ENCODE measurements around the gene SLC29A4.
"Not testable (repeated sequence)": the region's sequence is repeated elsewhere in the genome, so short reads cannot be mapped to it uniquely, and the experiment has no call there.

Gene SLC29A4

GRCh38 chr7:5276611-5277010, 6.1 kb upstream of the SLC29A4 start:
- DNase-seq (ENCODE audit: low read depth) = no peak
- TF ChIP-seq, protein P1, sequence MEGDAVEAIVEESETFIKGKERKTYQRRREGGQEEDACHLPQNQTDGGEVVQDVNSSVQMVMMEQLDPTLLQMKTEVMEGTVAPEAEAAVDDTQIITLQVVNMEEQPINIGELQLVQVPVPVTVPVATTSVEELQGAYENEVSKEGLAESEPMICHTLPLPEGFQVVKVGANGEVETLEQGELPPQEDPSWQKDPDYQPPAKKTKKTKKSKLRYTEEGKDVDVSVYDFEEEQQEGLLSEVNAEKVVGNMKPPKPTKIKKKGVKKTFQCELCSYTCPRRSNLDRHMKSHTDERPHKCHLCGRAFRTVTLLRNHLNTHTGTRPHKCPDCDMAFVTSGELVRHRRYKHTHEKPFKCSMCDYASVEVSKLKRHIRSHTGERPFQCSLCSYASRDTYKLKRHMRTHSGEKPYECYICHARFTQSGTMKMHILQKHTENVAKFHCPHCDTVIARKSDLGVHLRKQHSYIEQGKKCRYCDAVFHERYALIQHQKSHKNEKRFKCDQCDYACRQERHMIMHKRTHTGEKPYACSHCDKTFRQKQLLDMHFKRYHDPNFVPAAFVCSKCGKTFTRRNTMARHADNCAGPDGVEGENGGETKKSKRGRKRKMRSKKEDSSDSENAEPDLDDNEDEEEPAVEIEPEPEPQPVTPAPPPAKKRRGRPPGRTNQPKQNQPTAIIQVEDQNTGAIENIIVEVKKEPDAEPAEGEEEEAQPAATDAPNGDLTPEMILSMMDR (IDR thresholded peaks at IDR 0.05; ENCODE audit: low read depth, low read length, missing control alignments) = no peak
- no peak overlapping the region for H3K4me3 ChIP-seq (ENCODE audit: low read depth, low read length)
- in situ Hi-C loops (cut with HindIII; ENCODE audit: low sequenced_read_pairs) = no loop called here

GRCh38 chr7:5278766-5279165, 4.0 kb upstream of the SLC29A4 start:
- peak; percentile 37 for DNase-seq (ENCODE audit: low read depth)
- in situ Hi-C loops (cut with HindIII; ENCODE audit: low sequenced_read_pairs) = no loop called here

DNA sequence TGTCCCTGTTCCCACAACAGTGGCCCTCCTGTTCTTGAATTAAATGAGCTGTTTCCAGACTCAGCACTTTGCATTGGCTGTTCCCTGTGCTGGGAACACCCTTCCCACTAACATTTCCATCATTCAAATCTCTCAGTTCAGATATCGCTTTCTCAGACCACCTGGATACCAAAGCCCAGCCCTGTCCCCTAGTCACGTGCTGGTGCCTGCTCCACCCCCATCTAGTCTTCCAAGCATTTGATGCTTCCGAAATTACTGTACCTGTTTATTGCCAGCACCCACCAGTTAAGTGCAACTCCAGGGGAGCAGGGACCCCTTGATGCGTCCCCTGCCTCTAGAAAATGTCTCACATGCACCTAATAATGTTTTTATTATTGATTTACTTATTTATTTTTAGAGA, 3.0 kb upstream of the SLC29A4 start:
- DNase-seq (ENCODE audit: low read depth) = no peak
- in situ Hi-C loops (cut with HindIII; ENCODE audit: low sequenced_read_pairs) = no loop called here
- H3K4me3 ChIP-seq (ENCODE audit: low read depth, low read length) = no peak overlapping the region
- TF ChIP-seq, protein P1 (IDR thresholded peaks at IDR 0.05; ENCODE audit: low read depth, low read length, missing control alignments) = no peak

More at GRCh38 chr7:5278766-5279165, 4.0 kb upstream of the SLC29A4 start:
- H3K4me3 ChIP-seq (ENCODE audit: low read depth, low read length) = no peak overlapping the region
- TF ChIP-seq, protein P1 (IDR thresholded peaks at IDR 0.05; ENCODE audit: low read depth, low read length, missing control alignments) = no peak

- H3K4me3 ChIP-seq (ENCODE audit: low read depth, low read length); DNase-seq (ENCODE audit: low read depth); in situ Hi-C loops (cut with HindIII; ENCODE audit: low sequenced_read_pairs): not testable (repeated sequence)
Observed at GRCh38 chr7:5281598-5282500, 894 bp upstream of the SLC29A4 start.

DNA sequence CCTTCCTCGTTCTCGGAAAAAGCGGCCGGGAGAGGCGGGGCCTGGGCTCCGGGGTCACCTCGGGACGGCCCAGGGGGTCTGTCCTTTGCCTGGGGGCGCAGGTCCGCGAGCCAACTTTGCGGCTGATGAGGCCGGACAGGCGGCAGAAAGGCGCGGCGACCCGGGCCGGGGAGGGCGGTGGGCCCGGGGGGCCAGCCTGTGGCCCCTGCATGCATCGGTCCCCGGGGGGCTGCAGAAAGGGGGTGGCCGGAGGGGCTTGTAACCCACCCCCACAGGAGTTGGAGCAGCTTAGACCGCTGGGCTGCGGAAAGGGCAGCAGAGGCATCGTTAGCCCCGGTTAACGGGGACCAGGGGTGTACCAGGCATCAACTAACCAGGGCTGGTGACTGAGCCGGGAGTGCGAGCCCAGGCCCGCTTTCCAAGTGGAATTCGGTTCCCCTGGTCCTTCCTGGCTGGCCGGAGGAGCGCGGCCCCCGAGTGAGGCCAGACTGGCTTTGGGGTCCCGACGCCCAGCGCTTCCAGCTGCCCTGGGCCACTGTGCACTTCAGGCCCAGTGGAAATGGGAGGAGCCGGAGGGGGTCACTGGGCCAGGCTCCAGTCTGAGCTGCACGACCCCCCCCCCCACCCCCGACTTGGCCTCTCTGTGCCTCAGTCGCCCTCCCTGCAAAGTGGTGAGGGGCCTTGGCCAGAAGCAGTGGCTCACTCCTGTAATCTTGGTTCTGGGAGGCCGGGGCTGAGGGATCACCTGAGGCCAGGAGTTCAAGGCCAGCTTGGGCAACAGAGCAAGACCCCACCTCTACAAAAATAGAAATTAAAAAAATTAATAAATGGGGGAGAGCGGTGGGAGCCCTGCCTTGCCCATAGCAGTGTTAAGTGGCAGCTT, 919 bp downstream of the SLC29A4 start:
- in situ Hi-C loops (cut with HindIII; ENCODE audit: low sequenced_read_pairs) = no loop called here
- TF ChIP-seq, protein P1 (IDR thresholded peaks at IDR 0.05; ENCODE audit: low read depth, low read length, missing control alignments) = no peak
- peak overlapping the region; percentile 41 for H3K4me3 ChIP-seq (ENCODE audit: low read depth, low read length)
- DNase-seq (ENCODE audit: low read depth) = no peak

GRCh38 chr7:5284304-5285281, 1.9 kb downstream of the SLC29A4 start:
- in situ Hi-C loops (cut with HindIII; ENCODE audit: low sequenced_read_pairs) = no loop called here
- no peak overlapping the region for H3K4me3 ChIP-seq (ENCODE audit: low read depth, low read length)
- no peak for DNase-seq (ENCODE audit: low read depth)
- TF ChIP-seq, protein P1 (IDR thresholded peaks at IDR 0.05; ENCODE audit: low read depth, low read length, missing control alignments) = peak; percentile 47
